D721Med (cell line): ENCODE data around the gene MARCHF11.

Source experiments
- DNase-seq: peaks from one replicate; pipeline ENCODE4 v3.0.0; 2011; ENCODE audit warnings: low spot score; ENCODE audit not compliant: insufficient read length
- FAIRE-seq: peaks from 2 replicates; lab custom pipeline; 2011; peaks lifted over from hg19 to GRCh38; lab: Jason Lieb, UNC
- TF ChIP-seq, protein P1 (sequence below): IDR thresholded peaks from 2 replicates; pipeline ENCODE4 v1.5.1; 2012; ENCODE audit warnings: mild to moderate bottlenecking, control low read depth; ENCODE audit not compliant: insufficient read depth; ENCODE audit errors: missing control alignments

Gene MARCHF11

DNA sequence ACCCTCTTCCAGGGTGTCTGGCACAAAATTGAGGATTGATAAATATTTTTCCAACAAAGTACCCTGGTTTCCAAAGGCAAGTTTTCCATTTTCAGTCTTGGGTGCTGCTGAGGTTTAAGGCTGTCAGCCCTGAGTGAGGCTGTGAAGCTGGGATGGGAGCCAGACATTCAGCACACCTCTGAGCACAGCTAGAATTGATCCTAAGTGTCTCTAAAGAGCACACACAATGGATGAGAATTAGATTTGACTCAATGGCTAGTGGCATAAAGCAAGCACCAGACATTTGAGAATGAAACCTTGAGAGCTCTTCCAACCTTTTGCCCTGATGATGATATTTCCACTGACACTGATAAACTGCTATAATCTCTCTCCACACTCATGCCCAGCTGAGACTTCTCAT lies 131.5 kb downstream of the MARCHF11 start:
- TF ChIP-seq, protein P1, sequence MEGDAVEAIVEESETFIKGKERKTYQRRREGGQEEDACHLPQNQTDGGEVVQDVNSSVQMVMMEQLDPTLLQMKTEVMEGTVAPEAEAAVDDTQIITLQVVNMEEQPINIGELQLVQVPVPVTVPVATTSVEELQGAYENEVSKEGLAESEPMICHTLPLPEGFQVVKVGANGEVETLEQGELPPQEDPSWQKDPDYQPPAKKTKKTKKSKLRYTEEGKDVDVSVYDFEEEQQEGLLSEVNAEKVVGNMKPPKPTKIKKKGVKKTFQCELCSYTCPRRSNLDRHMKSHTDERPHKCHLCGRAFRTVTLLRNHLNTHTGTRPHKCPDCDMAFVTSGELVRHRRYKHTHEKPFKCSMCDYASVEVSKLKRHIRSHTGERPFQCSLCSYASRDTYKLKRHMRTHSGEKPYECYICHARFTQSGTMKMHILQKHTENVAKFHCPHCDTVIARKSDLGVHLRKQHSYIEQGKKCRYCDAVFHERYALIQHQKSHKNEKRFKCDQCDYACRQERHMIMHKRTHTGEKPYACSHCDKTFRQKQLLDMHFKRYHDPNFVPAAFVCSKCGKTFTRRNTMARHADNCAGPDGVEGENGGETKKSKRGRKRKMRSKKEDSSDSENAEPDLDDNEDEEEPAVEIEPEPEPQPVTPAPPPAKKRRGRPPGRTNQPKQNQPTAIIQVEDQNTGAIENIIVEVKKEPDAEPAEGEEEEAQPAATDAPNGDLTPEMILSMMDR, result no peak
- FAIRE-seq (no peak), DNase-seq (no peak)

- TF ChIP-seq, protein P1, result no peak
- no peak for DNase-seq
- no peak for FAIRE-seq
These were observed 136.1 kb downstream of the MARCHF11 start for GRCh38 chr5:16043349-16043965.

DNA sequence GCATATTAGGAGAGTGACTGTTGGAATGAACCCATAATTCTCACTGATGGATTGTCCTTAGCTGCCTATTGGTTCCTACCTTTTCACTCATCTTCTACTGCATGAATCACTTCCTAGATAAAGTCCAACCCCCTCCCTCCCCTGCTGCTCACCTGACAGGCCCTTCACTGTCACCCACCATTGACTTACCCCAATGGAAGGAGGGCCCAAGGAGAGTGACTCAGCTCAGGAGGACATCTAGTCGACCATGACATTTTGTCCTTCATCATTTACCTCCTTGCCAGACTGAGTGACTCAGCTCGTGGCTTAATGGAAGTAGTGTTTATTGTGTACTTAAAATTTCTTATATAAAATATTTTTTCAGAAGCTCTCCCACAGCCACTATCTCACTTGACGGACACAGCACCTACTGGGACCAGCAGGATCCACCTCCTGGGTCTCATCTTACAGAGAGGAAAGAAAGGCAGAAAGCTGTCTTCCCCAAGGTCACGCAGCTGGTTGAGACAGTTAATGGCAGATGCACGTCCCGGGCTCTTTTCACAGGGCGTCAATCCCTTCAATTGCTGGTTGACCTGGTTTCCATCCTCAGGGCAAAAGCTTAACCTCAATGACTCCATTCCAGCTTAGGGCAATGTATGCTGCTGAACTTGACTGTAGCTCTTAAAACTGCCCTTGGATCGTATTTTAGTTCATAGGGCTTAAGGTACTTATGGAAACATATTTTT lies 142.3 kb downstream of the MARCHF11 start:
- TF ChIP-seq, protein P1, result no peak

GRCh38 chr5:16034319-16035001 lies 145.1 kb downstream of the MARCHF11 start:
- TF ChIP-seq, protein P1, result no peak
- DNase-seq, result no peak
- FAIRE-seq, result no peak

More for the DNA sequence above, 142.3 kb downstream of the MARCHF11 start:
- FAIRE-seq (no peak), DNase-seq (no peak)

DNA sequence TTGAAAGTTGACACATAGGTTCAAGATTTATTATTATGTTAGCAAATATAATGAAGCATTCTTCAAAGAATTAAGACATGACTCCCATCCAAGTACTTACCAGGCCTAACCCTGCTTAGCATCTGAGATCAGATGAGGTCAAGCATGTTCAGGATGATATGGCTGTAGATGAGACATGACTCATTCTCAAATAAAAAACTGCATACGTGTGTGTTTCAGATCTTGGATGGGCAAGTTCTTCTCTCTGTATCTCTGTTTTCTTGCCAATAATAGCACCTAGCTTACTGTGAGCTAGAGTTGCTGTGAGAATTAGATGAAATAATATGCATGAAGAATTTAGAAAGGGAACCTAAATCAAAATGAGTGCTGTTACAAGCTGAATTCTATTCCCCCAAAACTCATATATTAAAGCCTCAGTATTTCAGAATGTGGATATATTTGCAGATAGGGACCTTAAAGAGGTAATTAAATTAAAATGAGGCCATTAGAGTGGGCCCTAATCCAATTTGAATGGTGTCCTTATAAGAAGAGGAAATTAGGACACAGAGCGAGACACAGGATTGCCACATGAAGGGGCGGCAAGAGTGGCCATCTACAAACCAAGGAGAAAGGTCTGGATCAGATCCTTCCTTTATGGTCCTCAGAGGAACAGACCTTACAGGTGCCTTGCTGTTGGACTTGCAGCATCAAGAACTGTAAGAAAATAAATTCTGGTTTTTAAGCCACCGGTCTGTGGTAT lies 146.2 kb downstream of the MARCHF11 start:
- FAIRE-seq (no peak), DNase-seq (no peak)
- TF ChIP-seq, protein P1, result no peak

DNA sequence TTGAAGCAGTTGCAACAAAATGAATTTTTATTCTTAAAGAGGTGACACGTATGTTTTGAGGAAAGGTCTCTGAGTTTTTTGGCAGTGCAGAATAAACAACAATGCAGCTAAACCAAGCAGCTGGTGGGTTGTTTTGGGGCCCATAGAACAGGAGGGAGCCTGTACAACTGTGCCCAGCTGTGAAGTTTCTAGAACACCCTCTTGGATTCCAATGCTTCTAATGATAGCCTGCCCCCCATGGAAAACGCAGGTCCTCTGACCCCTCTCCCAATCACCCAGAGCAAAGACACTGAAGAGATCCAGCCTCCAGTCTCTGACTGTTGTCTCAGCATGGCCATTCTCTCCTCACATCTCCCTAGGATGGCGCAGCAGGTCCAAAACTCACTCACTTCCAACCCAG lies 150.9 kb downstream of the MARCHF11 start:
- no peak for DNase-seq
- TF ChIP-seq, protein P1, result no peak
- FAIRE-seq, result no peak
